IMR-90 (cell line): Measurements from ENCODE around the gene TEKT5. TPM values are rescaled to one million over a fixed set of nuclear protein-coding genes. Genes with fewer than 3 reads are reported as not detected.
"Not testable (repeated sequence)": the region's sequence is repeated elsewhere in the genome, so short reads cannot be mapped to it uniquely, and the experiment has no call there.

Source experiments
- ATAC-seq: fragments of 200-7000 bp; cut with Tn5 transposase; 2 replicates; pipeline ENCODE4 v1.9.1; 2020; ENCODE audit warnings: low read depth, mild to moderate bottlenecking, moderate library complexity
- BruUV-seq: library from RNA; stranded (reverse); fragments of 400-500 nt; replicated peaks from 2 replicates; lab custom pipeline; 2021; lab: Mats Ljungman, UMichigan
- CTCF ChIA-PET: fragments of 300-600 bp; formaldehyde crosslinking; extraction: SDS; loops from one replicate; lab custom pipeline; 2021; ENCODE audit warnings: antibody characterized with exemption; lab: Yijun Ruan, JAX
- POLR2A ChIA-PET: fragments of 300-600 bp; sonication (Branson Sonifier 250); formaldehyde crosslinking; loops from one replicate; lab custom pipeline; 2022; ENCODE audit warnings: antibody characterized with exemption; ENCODE audit not compliant: unreplicated experiment; lab: Charles Lee
- DNase-seq: peaks from one replicate; pipeline ENCODE4 v3.0.0; 2013
- H2AFZ ChIP-seq: replicated peaks from 2 replicates; pipeline ENCODE3; 2013; ENCODE audit warnings: low read length, mild to moderate bottlenecking; ENCODE audit not compliant: poor library complexity
- H2AK5ac ChIP-seq: 2 replicates; pipeline ENCODE4 v1.6.1; 2013; ENCODE audit warnings: low read depth, low read length, inconsistent platforms
- H2AK9ac ChIP-seq: replicated peaks from 2 replicates; pipeline ENCODE3; 2013; ENCODE audit warnings: mild to moderate bottlenecking, low read depth, low read length, moderate library complexity; ENCODE audit not compliant: poor library complexity
- H2BK120ac ChIP-seq: 2 replicates; pipeline ENCODE4 v1.6.1; 2013; ENCODE audit warnings: low read depth, low read length, inconsistent platforms
- H2BK15ac ChIP-seq: 3 replicates; pipeline ENCODE4 v1.6.1; 2013; ENCODE audit warnings: low read depth, low read length, inconsistent platforms
- H2BK20ac ChIP-seq: 2 replicates; pipeline ENCODE4 v1.6.1; 2013; ENCODE audit warnings: low read depth, mild to moderate bottlenecking, inconsistent platforms, low read length, moderate library complexity
- H2BK5ac ChIP-seq: 2 replicates; pipeline ENCODE4 v1.6.1; 2013; ENCODE audit warnings: mild to moderate bottlenecking, low read depth, low read length, inconsistent platforms; ENCODE audit not compliant: poor library complexity, severe bottlenecking
- H3K14ac ChIP-seq: replicated peaks from 2 replicates; pipeline ENCODE4 v1.6.1; 2013; ENCODE audit warnings: low read depth, low read length, inconsistent platforms
- H3K18ac ChIP-seq: 2 replicates; pipeline ENCODE4 v1.6.1; 2013; ENCODE audit warnings: low read depth, low read length, control low read depth
- H3K23ac ChIP-seq: 2 replicates; pipeline ENCODE4 v1.6.1; 2013; ENCODE audit warnings: low read depth, low read length, inconsistent platforms
- H3K27ac ChIP-seq: 2 replicates; pipeline ENCODE4 v1.5.1; 2013; ENCODE audit warnings: mild to moderate bottlenecking, control low read depth, low read length; ENCODE audit not compliant: insufficient read depth
- H3K27me3 ChIP-seq: 2 replicates; pipeline ENCODE4 v1.6.1; 2013; ENCODE audit warnings: low read length; ENCODE audit not compliant: control insufficient read depth, insufficient read depth
- H3K36me3 ChIP-seq: 2 replicates; pipeline ENCODE4 v1.6.1; 2013; ENCODE audit warnings: low read length, mixed read lengths; ENCODE audit not compliant: control insufficient read depth, insufficient read depth
- H3K4ac ChIP-seq: 2 replicates; pipeline ENCODE4 v1.6.1; 2013; ENCODE audit warnings: low read depth, low read length, inconsistent platforms
- H3K4me1 ChIP-seq: 2 replicates; pipeline ENCODE4 v1.6.1; 2013; ENCODE audit warnings: low read length, mixed read lengths; ENCODE audit not compliant: control insufficient read depth, insufficient read depth
- H3K4me2 ChIP-seq: 2 replicates; pipeline ENCODE4 v1.6.1; 2013; ENCODE audit warnings: low read depth, mild to moderate bottlenecking, control low read depth, low read length, moderate library complexity
- H3K4me3 ChIP-seq: 2 replicates; pipeline ENCODE4 v1.5.1; 2013; ENCODE audit warnings: low read depth, mild to moderate bottlenecking, control low read depth, low read length, moderate library complexity; ENCODE audit not compliant: insufficient read depth
- H3K56ac ChIP-seq: 2 replicates; pipeline ENCODE4 v1.6.1; 2013; ENCODE audit warnings: low read length, inconsistent platforms; ENCODE audit not compliant: insufficient read depth; ENCODE audit errors: extremely low read depth
- H3K79me1 ChIP-seq, 2 experiments: 2 replicates each; pipeline ENCODE4 v1.6.1; 2013; ENCODE audit warnings: low read length in 2 of 2, inconsistent platforms in 1 of 2, low read depth in 1 of 2
- H3K9ac ChIP-seq: 2 replicates; pipeline ENCODE4 v1.6.1; 2013; ENCODE audit warnings: low read depth, low read length, control low read depth
- H3K9me1 ChIP-seq: 2 replicates; pipeline ENCODE4 v1.6.1; 2013; ENCODE audit warnings: low read length, inconsistent platforms; ENCODE audit not compliant: insufficient read depth
- H3K9me3 ChIP-seq: 2 replicates; pipeline ENCODE4 v1.6.1; 2013; ENCODE audit warnings: low read length; ENCODE audit not compliant: control insufficient read depth, insufficient read depth
- H4K20me1 ChIP-seq: 2 replicates; pipeline ENCODE4 v1.6.1; 2013; ENCODE audit warnings: low read length, inconsistent platforms; ENCODE audit not compliant: insufficient read depth
- H4K5ac ChIP-seq: 2 replicates; pipeline ENCODE4 v1.6.1; 2013; ENCODE audit warnings: mild to moderate bottlenecking, low read depth, low read length, control low read depth
- H4K8ac ChIP-seq, 2 experiments: 2 replicates each; pipeline ENCODE4 v1.6.1; 2013; ENCODE audit warnings: low read depth in 2 of 2, low read length in 2 of 2, control low read depth in 1 of 2, inconsistent platforms in 1 of 2
- H4K91ac ChIP-seq: 2 replicates; pipeline ENCODE4 v1.6.1; 2013; ENCODE audit warnings: low read depth, low read length, inconsistent platforms; ENCODE audit not compliant: insufficient read depth
- WGBS, 2 experiments: methylation state at CpG; one replicate each; pipeline versions ENCODE4 v1.1.5 to v1.1.7; 2013; ENCODE audit warnings: missing lambda C conversion rate in 2 of 2; ENCODE audit not compliant: insufficient read length in 1 of 2; ENCODE audit errors: extremely low coverage in 2 of 2; 5-methylcytosine and 5-hydroxymethylcytosine counted together
- dilution Hi-C: fragments of 300-500 bp; cut with HindIII; formaldehyde crosslinking; loops from one replicate; pipeline ENCODE4 v1.14.3; 2018; ENCODE audit warnings: low sequenced_read_pairs; ENCODE audit not compliant: unreplicated experiment
- in situ Hi-C: fragments of 300-500 bp; cut with MboI; formaldehyde crosslinking; loops from 3 replicates; pipeline ENCODE4 v1.14.3; 2019; ENCODE audit warnings: low sequenced_read_pairs, inconsistent platforms, mixed read lengths
- intact Hi-C: fragments of 100-400 bp; cut with micrococcal nuclease; formaldehyde crosslinking; loops from 2 replicates; pipeline ENCODE4 v1.10.0; 2022
- polyA plus RNA-seq, 3 experiments: library from polyadenylated mRNA; depleted of rRNA; stranded (reverse); fragments of >200 nt; gene quantifications; 2 replicates each; pipeline ENCODE4 v1.2.3, GENCODE V29; 2012; ENCODE audit warnings: low replicate concordance in 1 of 3
- total RNA-seq: library from RNA; depleted of rRNA; stranded (reverse); fragments of >200 nt; gene quantifications from 2 replicates; pipeline ENCODE4 v1.2.3, GENCODE V29; 2012

The TEKT5 gene
- total and polyA plus RNA-seq, 2 of the 4 experiments (the other 2 are of a cell fraction), result 0.17 TPM; not detected in 1

- H3K56ac ChIP-seq, H3K4me3 ChIP-seq, H2BK120ac ChIP-seq, H3K4ac ChIP-seq, POLR2A ChIA-PET, H3K27me3 ChIP-seq, CTCF ChIA-PET, H3K79me1 ChIP-seq, DNase-seq, H3K23ac ChIP-seq, ATAC-seq, H2BK20ac ChIP-seq, BruUV-seq, H3K4me2 ChIP-seq, H2BK15ac ChIP-seq, H3K9me1 ChIP-seq, in situ Hi-C loops, H4K5ac ChIP-seq, H3K36me3 ChIP-seq, H3K14ac ChIP-seq, H4K20me1 ChIP-seq, H3K18ac ChIP-seq, H2BK5ac ChIP-seq, H3K27ac ChIP-seq, H2AK5ac ChIP-seq, H3K9ac ChIP-seq, H3K9me3 ChIP-seq, H3K4me1 ChIP-seq, intact Hi-C loops, H4K8ac ChIP-seq, dilution Hi-C loops, H2AK9ac ChIP-seq, H4K91ac ChIP-seq, H2AFZ ChIP-seq: not testable (repeated sequence)
- no CpG with 5 or more reads among the region's 1 CpG for WGBS, 2 experiments
Measured at GRCh38 chr16:10649098-10649497, 45.6 kb downstream of the TEKT5 start.
